Measurements from ENCODE around the gene WDR11.

DNA sequence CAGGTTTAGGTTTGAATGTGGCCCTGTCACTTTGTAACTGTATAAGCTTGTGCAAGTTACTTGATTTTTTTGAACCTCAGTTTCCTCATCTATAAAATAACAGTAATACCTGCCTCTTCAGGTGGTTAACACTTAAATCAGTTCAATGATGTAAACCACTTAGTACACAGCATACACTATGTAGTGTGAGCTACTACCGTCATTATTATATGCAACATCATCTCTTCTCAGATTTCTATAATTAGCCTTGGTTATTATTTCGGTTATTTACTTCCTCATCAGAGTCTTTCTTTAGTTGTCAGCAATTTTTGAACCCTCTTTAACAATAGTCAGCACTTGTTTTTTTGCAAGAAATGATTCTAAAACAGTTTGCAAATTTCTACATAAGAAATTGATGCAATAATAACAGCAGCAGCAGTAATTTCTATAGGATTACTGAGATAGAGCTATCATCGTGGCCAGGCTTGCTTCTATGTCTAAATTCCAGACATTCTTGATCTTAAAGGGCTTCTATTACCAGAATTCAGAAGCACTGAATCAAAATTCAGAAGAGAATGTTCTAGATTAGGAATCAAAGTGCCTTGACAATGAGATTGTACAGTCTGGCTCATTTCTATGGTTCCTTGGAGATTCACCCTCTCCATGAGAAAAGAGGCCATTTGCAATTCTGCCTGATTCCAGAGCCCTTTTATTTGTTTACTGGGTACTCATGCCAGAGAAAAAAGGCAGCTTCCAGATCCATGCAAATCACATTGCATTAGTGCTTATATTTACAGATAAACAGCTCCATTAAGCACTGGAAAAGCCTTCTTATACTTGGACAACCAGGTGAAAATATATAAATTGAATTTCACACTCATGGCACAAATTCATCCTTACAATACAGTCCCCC is 25.0 kb upstream of the WDR11 start:
- TF ChIP-seq, protein P1, sequence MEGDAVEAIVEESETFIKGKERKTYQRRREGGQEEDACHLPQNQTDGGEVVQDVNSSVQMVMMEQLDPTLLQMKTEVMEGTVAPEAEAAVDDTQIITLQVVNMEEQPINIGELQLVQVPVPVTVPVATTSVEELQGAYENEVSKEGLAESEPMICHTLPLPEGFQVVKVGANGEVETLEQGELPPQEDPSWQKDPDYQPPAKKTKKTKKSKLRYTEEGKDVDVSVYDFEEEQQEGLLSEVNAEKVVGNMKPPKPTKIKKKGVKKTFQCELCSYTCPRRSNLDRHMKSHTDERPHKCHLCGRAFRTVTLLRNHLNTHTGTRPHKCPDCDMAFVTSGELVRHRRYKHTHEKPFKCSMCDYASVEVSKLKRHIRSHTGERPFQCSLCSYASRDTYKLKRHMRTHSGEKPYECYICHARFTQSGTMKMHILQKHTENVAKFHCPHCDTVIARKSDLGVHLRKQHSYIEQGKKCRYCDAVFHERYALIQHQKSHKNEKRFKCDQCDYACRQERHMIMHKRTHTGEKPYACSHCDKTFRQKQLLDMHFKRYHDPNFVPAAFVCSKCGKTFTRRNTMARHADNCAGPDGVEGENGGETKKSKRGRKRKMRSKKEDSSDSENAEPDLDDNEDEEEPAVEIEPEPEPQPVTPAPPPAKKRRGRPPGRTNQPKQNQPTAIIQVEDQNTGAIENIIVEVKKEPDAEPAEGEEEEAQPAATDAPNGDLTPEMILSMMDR (IDR thresholded peaks at IDR 0.05 in 4 of 5, conservative IDR thresholded peaks at IDR 0.05 in 1 of 5): no peak
- no peak for TF ChIP-seq POLR2A (IDR thresholded peaks at IDR 0.05)
